ENCODE measurements around the gene CASP8AP2. TPM values are rescaled to one million over a fixed set of nuclear protein-coding genes. Genes with fewer than 3 reads are reported as not detected.

CASP8AP2 gene
- total RNA-seq, 1 donor from 2014 or later, result 14.4 TPM

Other genes with a start within 250 kb of the CASP8AP2 start
- 30.7 TPM for gene LYRM2, start 191.1 kb upstream of the CASP8AP2 start, total RNA-seq
- 23.9 TPM for gene MDN1, start 10.1 kb upstream of the CASP8AP2 start, total RNA-seq
- gene GJA10, start 64.6 kb downstream of the CASP8AP2 start, total RNA-seq, result not detected

All from left ventricle myocardium superior (tissue), 1 donor.